C4-2B (cell line): ENCODE data around the gene SLIT3.
A peak's percentile ranks its signal among the peaks of the same experiment; 100 is the strongest.

ENCODE experiments used
- H3K27ac ChIP-seq: fragments of 450-650 bp; 2 replicates; pipeline ENCODE4 v1.5.1; 2017
- CTCF ChIP-seq: fragments of 450-650 bp; conservative IDR thresholded peaks from 2 replicates; pipeline ENCODE4 v1.5.1; 2017; ENCODE audit warnings: mild to moderate bottlenecking
- ZFX ChIP-seq: fragments of 450-650 bp; IDR thresholded peaks from 2 replicates; pipeline ENCODE4 v1.6.1; 2017

The SLIT3 gene

GRCh38 chr5:169095976-169096375 lies 205.0 kb downstream of the SLIT3 start:
- no peak overlapping the region for H3K27ac ChIP-seq
- TF ChIP-seq ZFX (no peak), CTCF (no peak)

DNA sequence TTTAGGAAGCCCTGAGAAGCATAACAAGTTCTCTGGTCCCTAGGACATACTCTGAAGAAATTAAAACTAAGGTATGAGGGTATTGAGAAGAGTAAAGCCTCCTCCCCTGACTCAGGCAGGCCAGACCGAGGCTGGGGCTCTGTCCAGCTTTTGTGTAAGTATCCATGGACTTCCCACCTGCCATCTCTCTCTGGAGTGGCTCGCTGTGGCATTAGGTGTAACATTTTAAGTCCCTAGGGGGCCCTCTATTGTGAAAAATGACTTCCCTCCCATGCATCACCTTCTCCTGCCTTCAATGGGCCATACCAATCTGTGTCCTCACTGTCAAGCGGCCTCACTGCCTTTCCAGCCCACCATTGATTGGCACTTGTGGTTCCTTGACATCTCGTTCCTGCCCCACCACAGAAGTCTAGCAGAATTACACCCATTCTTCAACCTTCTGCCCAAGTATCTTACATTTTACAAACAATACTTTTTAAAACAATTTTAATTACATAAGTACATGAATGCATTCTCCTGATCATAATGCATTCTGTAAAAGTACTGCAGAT lies 205.5 kb downstream of the SLIT3 start:
- H3K27ac ChIP-seq = no peak overlapping the region
- TF ChIP-seq CTCF (no peak; the same call in 1 of the 2 replicates), ZFX (no peak)

- TF ChIP-seq ZFX (no peak), CTCF (no peak)
- no peak overlapping the region for H3K27ac ChIP-seq
Observed at GRCh38 chr5:169094586-169095409, 206.1 kb downstream of the SLIT3 start.

DNA sequence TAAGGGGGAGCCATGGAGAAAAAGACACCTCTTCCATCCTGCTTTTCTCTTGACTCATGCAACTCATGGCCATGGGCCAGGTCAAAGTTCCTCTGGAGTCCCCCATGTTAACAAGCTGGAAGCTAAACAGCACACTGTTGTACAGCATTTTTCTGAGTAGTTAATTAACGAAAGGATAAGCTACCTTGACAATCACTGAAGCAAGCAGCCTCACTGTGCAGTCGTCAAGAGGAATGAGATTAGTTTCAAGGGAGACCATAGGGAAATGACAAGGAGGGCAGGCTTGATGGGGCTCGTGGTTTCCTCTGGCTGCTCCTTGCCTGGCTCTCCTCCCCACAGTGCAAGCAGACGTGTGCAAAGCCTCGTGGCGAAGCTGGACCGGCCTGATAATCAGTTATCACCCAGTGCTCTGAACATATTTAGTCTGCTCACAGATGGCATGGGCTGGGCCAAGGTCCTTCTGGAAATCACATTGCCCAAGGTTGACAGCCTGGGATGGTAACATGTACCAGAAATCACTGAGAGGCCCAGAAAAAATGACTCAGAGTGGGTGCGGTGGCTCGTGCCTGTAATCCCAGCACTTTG lies 209.5 kb downstream of the SLIT3 start:
- TF ChIP-seq CTCF = no peak
- TF ChIP-seq ZFX = no peak
- no peak overlapping the region for H3K27ac ChIP-seq

DNA sequence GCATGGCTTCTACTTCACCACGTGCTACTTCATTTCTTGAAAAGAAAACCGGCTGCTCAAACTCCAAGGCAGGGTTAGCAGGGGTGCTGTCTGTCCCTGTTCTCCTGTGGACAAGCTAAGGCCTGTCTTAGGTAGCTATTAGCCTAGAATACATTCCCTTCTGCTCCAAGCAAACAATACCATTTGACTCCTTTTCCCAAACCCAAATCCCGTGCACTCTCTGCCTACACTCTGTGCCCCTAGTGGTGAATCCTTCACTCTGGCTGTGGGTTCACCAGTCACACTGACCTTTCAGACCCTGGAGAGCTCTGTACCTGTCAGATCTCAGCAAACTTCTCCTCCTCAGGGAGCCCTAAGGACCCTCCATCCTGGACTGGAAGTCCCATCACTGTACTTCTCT lies 211.6 kb downstream of the SLIT3 start:
- H3K27ac ChIP-seq = no peak overlapping the region
- TF ChIP-seq CTCF (peak; percentile 25), ZFX (no peak)

GRCh38 chr5:169088028-169088725 lies 212.8 kb downstream of the SLIT3 start:
- TF ChIP-seq ZFX (no peak), CTCF (no peak)
- no peak overlapping the region for H3K27ac ChIP-seq

- no peak overlapping the region for H3K27ac ChIP-seq
- no peak for TF ChIP-seq ZFX
- no peak for TF ChIP-seq CTCF
Observed at GRCh38 chr5:169085636-169086035, 215.3 kb downstream of the SLIT3 start.
